Stomach (tissue), 9 donors: ENCODE data around the gene ATP2A3. TPM values are rescaled to one million over a fixed set of nuclear protein-coding genes. Genes with fewer than 3 reads are reported as not detected.

ENCODE experiments used
- DNase-seq, 2 donors: peaks; one replicate each; pipeline versions ENCODE4 v3.0.0 to v3.0.0-alpha.2; 2013 to 2019
- H3K27ac ChIP-seq, 5 donors: fragments of 200-600 bp in 4 of 5; sonication (generic) in 4 of 5; one replicate each; pipeline ENCODE4 v1.5.1; 2013 to 2019; ENCODE audit warnings: mild to moderate bottlenecking in 1 of 5, moderate library complexity in 1 of 5
- H3K27me3 ChIP-seq, 3 donors: fragments of 200-600 bp; sonication (generic); one replicate each; pipeline ENCODE4 v1.5.1; 2017 to 2019; ENCODE audit warnings: mixed run types in 1 of 3
- H3K36me3 ChIP-seq, 4 donors: fragments of 200-600 bp; sonication (generic); 1 replicate in 3 of 4; 2 replicates in 1 of 4; pipeline ENCODE4 v1.5.1; 2016 to 2019
- H3K4me1 ChIP-seq, 4 donors: fragments of 200-600 bp; sonication (generic); one replicate each; pipeline ENCODE4 v1.5.1; 2016 to 2019
- H3K4me3 ChIP-seq, 4 donors: fragments of 200-600 bp; sonication (generic) in 3 of 4; one replicate each; pipeline ENCODE4 v1.5.1; 2016 to 2019; ENCODE audit warnings: mild to moderate bottlenecking in 1 of 4
- H3K9me3 ChIP-seq, 4 donors: fragments of 200-600 bp; sonication (generic); one replicate each; pipeline ENCODE4 v1.5.1; 2016 to 2019
- EP300 ChIP-seq: sonication (generic); formaldehyde crosslinking; IDR thresholded peaks from one replicate; pipeline ENCODE4 v1.6.1; 2017; ENCODE audit warnings: antibody characterized with exemption
- POLR2A ChIP-seq, 4 donors: fragments of 450-650 bp; IDR thresholded peaks; one replicate each; pipeline ENCODE4 v1.6.1; 2016; ENCODE audit warnings: antibody characterized with exemption in 4 of 4, control low read depth in 2 of 4, mild to moderate bottlenecking in 1 of 4, moderate library complexity in 1 of 4
- POLR2AphosphoS5 ChIP-seq, 3 donors: sonication (generic); formaldehyde crosslinking; IDR thresholded peaks; one replicate each; pipeline ENCODE4 v1.6.1; 2016; ENCODE audit warnings: antibody characterized with exemption in 3 of 3
- WGBS, 5 donors: extraction: QIAGEN DNeasy Blood & Tissue Kit in 3 of 5; methylation state at CpG; one replicate each; pipeline versions ENCODE4 v1.1.5 to v1.1.7; 2013 to 2018; 5-methylcytosine and 5-hydroxymethylcytosine counted together
- intact Hi-C: fragments of 100-400 bp; cut with DNase I; formaldehyde crosslinking; loops from one replicate; pipeline ENCODE4 v1.15.1; 2023; ENCODE audit warnings: low total_unique reads
- polyA plus RNA-seq, 3 donors: library from polyadenylated mRNA; stranded (reverse); fragments of 200-250 nt; gene quantifications; one replicate each; pipeline ENCODE4 v1.2.3, GENCODE V29; 2013
- total RNA-seq, 5 donors: library from RNA; depleted of rRNA; stranded (reverse); fragments of >200 nt; gene quantifications; one replicate each; pipeline versions ENCODE4 v1.1.0 to v1.2.3, GENCODE V29; 2014 to 2016
- TF ChIP-seq, protein P1 (sequence below), 7 experiments: fragments of 450-650 bp in 4 of 7; fragments of 200-600 bp in 3 of 7; sonication (generic) in 3 of 7; IDR thresholded peaks; one replicate each; pipeline ENCODE4 v1.5.1; 2016 to 2019; ENCODE audit warnings: antibody characterized with exemption in 7 of 7, control low read depth in 2 of 7, mild to moderate bottlenecking in 1 of 7
- donor health status: healthy with polysubstance abuse.
- donor health status: Bipolar disorder and iron deficiency.
- donor health status: healthy.

The ATP2A3 gene
- total and polyA plus RNA-seq, 8 donors: 10.4 to 1,069 (median 64.1) TPM

GRCh38 chr17:3974138-3974687, 10.0 kb upstream of the ATP2A3 start:
- Histone ChIP-seq H3K4me3 (no peak overlapping the region), H3K36me3 (no peaks in the 10 kb centered on the region), H3K4me1 (peaks cover 29 to 56% (median 45%) of the 10 kb centered on the region in 4 donors), H3K27me3 (no peaks in the 10 kb centered on the region), H3K9me3 (peaks cover 0 to 13% (median 9%) of the 10 kb centered on the region in 4 donors), H3K27ac (no peak overlapping the region)
- DNase-seq: no peak
- intact Hi-C loops: no loop called here
- WGBS, 5 donors: 58 to 82% (median 74%) methylated on average over 12 to 15 of the region's 15 CpGs
- no peak for TF ChIP-seq POLR2AphosphoS5 (IDR thresholded peaks at IDR 0.05)
- TF ChIP-seq POLR2A (IDR thresholded peaks at IDR 0.05): no peak
- no peak for TF ChIP-seq EP300
- TF ChIP-seq, protein P1, sequence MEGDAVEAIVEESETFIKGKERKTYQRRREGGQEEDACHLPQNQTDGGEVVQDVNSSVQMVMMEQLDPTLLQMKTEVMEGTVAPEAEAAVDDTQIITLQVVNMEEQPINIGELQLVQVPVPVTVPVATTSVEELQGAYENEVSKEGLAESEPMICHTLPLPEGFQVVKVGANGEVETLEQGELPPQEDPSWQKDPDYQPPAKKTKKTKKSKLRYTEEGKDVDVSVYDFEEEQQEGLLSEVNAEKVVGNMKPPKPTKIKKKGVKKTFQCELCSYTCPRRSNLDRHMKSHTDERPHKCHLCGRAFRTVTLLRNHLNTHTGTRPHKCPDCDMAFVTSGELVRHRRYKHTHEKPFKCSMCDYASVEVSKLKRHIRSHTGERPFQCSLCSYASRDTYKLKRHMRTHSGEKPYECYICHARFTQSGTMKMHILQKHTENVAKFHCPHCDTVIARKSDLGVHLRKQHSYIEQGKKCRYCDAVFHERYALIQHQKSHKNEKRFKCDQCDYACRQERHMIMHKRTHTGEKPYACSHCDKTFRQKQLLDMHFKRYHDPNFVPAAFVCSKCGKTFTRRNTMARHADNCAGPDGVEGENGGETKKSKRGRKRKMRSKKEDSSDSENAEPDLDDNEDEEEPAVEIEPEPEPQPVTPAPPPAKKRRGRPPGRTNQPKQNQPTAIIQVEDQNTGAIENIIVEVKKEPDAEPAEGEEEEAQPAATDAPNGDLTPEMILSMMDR (IDR thresholded peaks at IDR 0.05): no peak

GRCh38 chr17:3973495-3974137, 9.4 kb upstream of the ATP2A3 start:
- H3K27ac ChIP-seq: no peak overlapping the region
- H3K27me3 ChIP-seq: no peaks in the 10 kb centered on the region
- WGBS, 5 donors: 70 to 82% (median 79%) methylated on average over 10 of the region's 10 CpGs
- peaks cover 0 to 13% (median 9%) of the 10 kb centered on the region in 4 donors for H3K9me3 ChIP-seq
- no peak overlapping the region for H3K4me3 ChIP-seq
- H3K4me1 ChIP-seq: peaks cover 23 to 54% (median 41%) of the 10 kb centered on the region in 4 donors
- intact Hi-C loops: no loop called here
- TF ChIP-seq, protein P1 (IDR thresholded peaks at IDR 0.05): no peak
- TF ChIP-seq EP300 (no peak), POLR2A (IDR thresholded peaks at IDR 0.05) (no peak), POLR2AphosphoS5 (IDR thresholded peaks at IDR 0.05) (no peak)
- H3K36me3 ChIP-seq: no peaks in the 10 kb centered on the region
- DNase-seq: no peak

GRCh38 chr17:3972931-3973330, 8.7 kb upstream of the ATP2A3 start:
- Histone ChIP-seq H3K4me1 (peaks cover 19 to 48% (median 38%) of the 10 kb centered on the region in 4 donors), H3K36me3 (no peaks in the 10 kb centered on the region), H3K27me3 (no peaks in the 10 kb centered on the region), H3K4me3 (no peak overlapping the region), H3K27ac (no peak overlapping the region), H3K9me3 (peaks cover 0 to 13% (median 9%) of the 10 kb centered on the region in 4 donors)
- intact Hi-C loops: no loop called here
- DNase-seq: no peak
- TF ChIP-seq, protein P1 (IDR thresholded peaks at IDR 0.05): no peak
- TF ChIP-seq POLR2AphosphoS5 (IDR thresholded peaks at IDR 0.05) (no peak), POLR2A (IDR thresholded peaks at IDR 0.05) (no peak), EP300 (no peak)
- WGBS, 5 donors: 48 to 66% (median 55%) methylated on average over 5 of the region's 5 CpGs

GRCh38 chr17:3972281-3972731, 8.1 kb upstream of the ATP2A3 start:
- H3K4me3 ChIP-seq: no peak overlapping the region
- peaks cover 13 to 48% (median 38%) of the 10 kb centered on the region in 4 donors for H3K4me1 ChIP-seq
- no peaks in the 10 kb centered on the region for H3K36me3 ChIP-seq
- WGBS, 5 donors: 60 to 75% (median 69%) methylated on average over 15 of the region's 15 CpGs
- peaks cover 0 to 13% (median 9%) of the 10 kb centered on the region in 4 donors for H3K9me3 ChIP-seq
- H3K27ac ChIP-seq: no peak overlapping the region
- intact Hi-C loops: no loop called here
- DNase-seq: no peak
- TF ChIP-seq POLR2A (IDR thresholded peaks at IDR 0.05): no peak
- no peak for TF ChIP-seq EP300
- no peak for TF ChIP-seq POLR2AphosphoS5 (IDR thresholded peaks at IDR 0.05)
- TF ChIP-seq, protein P1 (IDR thresholded peaks at IDR 0.05): no peak
- no peaks in the 10 kb centered on the region for H3K27me3 ChIP-seq
